H1 (cell line): ENCODE results near the gene SCNN1A. TPM values are rescaled to one million over a fixed set of nuclear protein-coding genes. Genes with fewer than 3 reads are reported as not detected.

ENCODE experiments used
- CEBPB ChIP-seq: IDR thresholded peaks from 2 replicates; pipeline ENCODE4 v1.6.1; 2012; ENCODE audit warnings: low read depth, low read length
- CTBP2 ChIP-seq: IDR thresholded peaks from 2 replicates; pipeline ENCODE4 v1.7.0; 2011; ENCODE audit warnings: borderline replicate concordance, mild to moderate bottlenecking, moderate library complexity, mixed read lengths, low read length; ENCODE audit not compliant: insufficient read depth, insufficient read length
- EZH2 ChIP-seq: fragments of 200-600 bp; sonication (generic); IDR thresholded peaks from 2 replicates; pipeline ENCODE4 v1.7.1; 2012; ENCODE audit warnings: low read depth, mild to moderate bottlenecking, moderate library complexity, low read length, inconsistent platforms; ENCODE audit not compliant: severe bottlenecking
- HDAC2 ChIP-seq, 2 experiments: fragments of 300-600 bp in 1 of 2; sonication (generic) in 1 of 2; IDR thresholded peaks; 2 replicates each; pipeline ENCODE4 v1.6.1; 2011 to 2012; ENCODE audit warnings: low read depth in 2 of 2, low read length in 2 of 2, mild to moderate bottlenecking in 2 of 2, moderate library complexity in 2 of 2, borderline replicate concordance in 1 of 2, inconsistent platforms in 1 of 2
- KDM1A ChIP-seq: fragments of 200-600, 300-600 bp; sonication (generic); IDR thresholded peaks from 2 replicates; pipeline ENCODE4 v1.7.1; 2016; ENCODE audit warnings: mild to moderate bottlenecking, low read length, borderline replicate concordance
- NRF1 ChIP-seq: IDR thresholded peaks from 2 replicates; pipeline ENCODE4 v1.6.1; 2011; ENCODE audit warnings: mild to moderate bottlenecking, low read depth, low read length, improper control_type of control experiment
- PHF8 ChIP-seq: fragments of 200-600 bp; sonication (generic); conservative IDR thresholded peaks from 2 replicates; pipeline ENCODE4 v1.7.1; 2012; ENCODE audit warnings: low read depth, mild to moderate bottlenecking, inconsistent platforms, low read length, moderate library complexity
- RBBP5 ChIP-seq: IDR thresholded peaks from 2 replicates; pipeline ENCODE4 v1.7.1; 2012; ENCODE audit warnings: low read depth, mild to moderate bottlenecking, inconsistent platforms, low read length, moderate library complexity, borderline replicate concordance
- polyA plus RNA-seq, 7 experiments: library from polyadenylated mRNA; depleted of rRNA in 3 of 7; stranded (reverse) in 5 of 7; unstranded in 2 of 7; fragments of >200 nt in 5 of 7; fragments of 200-250 nt in 2 of 7; gene quantifications; 1 replicate in 5 of 7; 2 replicates in 1 of 7; 4 replicates in 1 of 7; pipeline versions ENCODE4 v1.2.1 to v1.2.3, GENCODE V29; 2011 to 2013; ENCODE audit warnings: missing spikeins in 2 of 7, mixed read lengths in 2 of 7
- total RNA-seq: library from RNA; stranded (reverse); fragmentation: NEBNext Ultra II Directional; extraction: Animal tissue kit (Norgen Biotek cat#: 25700); gene quantifications from 2 replicates; pipeline ENCODE4 v1.2.1, GENCODE V29; 2021

SCNN1A gene
- total and polyA plus RNA-seq, 2 of the 8 experiments (the other 6 are each of a cell fraction or from before 2014, with no cell fraction given), result 85.5 to 156 TPM

DNA sequence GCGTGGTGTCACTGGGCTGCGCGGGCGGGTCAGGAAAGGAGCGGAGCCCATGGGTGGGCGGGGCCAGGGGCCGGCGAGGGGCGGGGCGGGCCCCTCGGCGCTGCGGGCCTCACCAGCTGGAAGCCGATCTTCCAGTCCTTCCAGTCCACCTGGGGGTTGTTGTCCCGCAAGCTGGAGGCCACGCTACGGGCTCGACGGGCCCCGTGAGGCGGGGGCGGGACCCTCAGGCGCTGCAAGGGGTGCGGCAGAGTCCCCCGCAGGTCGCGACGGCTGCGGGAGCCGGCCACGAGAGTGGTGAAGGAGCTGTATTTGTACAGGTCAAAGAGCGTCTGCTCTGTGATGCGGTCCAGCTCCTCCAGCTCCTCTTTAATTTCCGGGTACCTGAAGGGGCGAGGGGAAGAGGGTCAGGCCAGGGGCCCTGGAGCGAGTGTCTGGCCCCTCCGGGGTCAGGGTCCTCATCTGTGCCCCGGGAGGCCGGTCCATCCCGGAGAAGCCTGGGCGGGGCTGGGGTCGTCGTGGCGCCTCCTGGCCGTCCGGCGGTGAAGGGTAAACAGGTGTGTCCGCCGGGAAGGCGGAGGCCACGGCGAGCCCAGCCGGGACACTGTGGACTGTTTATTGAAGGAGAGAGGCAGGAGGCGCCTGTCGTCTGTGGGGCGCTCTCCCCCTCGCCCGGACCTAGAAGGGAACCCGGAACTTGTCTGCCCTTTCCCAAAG lies 11.9 kb downstream of the SCNN1A start (continued):
- no peak for TF ChIP-seq KDM1A
- no peak for TF ChIP-seq CEBPB
- TF ChIP-seq HDAC2 (IDR thresholded peaks at IDR 0.05; ENCODE audit: borderline replicate concordance in 1 of 2, low read depth in 2 of 2, low read length in 2 of 2), result no peak
- TF ChIP-seq RBBP5, result peak; percentile 61; the same call in 1 of the 2 replicates
- no peak; the same call in 1 of the 2 replicates for TF ChIP-seq PHF8
- TF ChIP-seq CTBP2, result no peak
- no peak for TF ChIP-seq EZH2
- TF ChIP-seq NRF1, result no peak
